ENCODE results near the gene KLRC4. TPM values are rescaled to one million over a fixed set of nuclear protein-coding genes. Genes with fewer than 3 reads are reported as not detected.

Gene KLRC4
- total RNA-seq = not detected in 2 replicates

GRCh38 chr12:10409392-10409791 is at the start of gene KLRC4:
Gene KLRC4, minus strand, starts transcription at chr12:10409757. Its CDS starts 182 bp downstream, at chr12:10409575.

GRCh38 chr12:10453156-10453555 is 43.6 kb upstream of the KLRC4 start, which contains the start of gene KLRC1:
Gene KLRC1, minus strand, starts transcription at chr12:10453377. Its CDS starts 2,221 bp downstream, at chr12:10451156.

GRCh38 chr12:10435816-10436215 is 26.3 kb upstream of the KLRC4 start, which contains the start of gene KLRC2:
Gene KLRC2, minus strand, starts transcription at chr12:10436010. Its CDS starts 24 bp downstream, at chr12:10435986.

GRCh38 chr12:10420334-10420733 is 10.8 kb upstream of the KLRC4 start, which contains the start of gene KLRC3:
Gene KLRC3, minus strand, starts transcription at chr12:10420595. Its CDS starts 45 bp downstream, at chr12:10420550.

GRCh38 chr12:10389904-10390303 is 19.7 kb downstream of the KLRC4 start, which contains the start of gene KLRK1:
Gene KLRK1, minus strand, starts transcription at chr12:10390041. Its CDS starts 1,231 bp downstream, at chr12:10388810.

Other genes with a start within 250 kb of the KLRC4 start
- gene OLR1, start 237.6 kb downstream of the KLRC4 start, total RNA-seq = not detected in 2 replicates
- gene TMEM52B, start 230.7 kb downstream of the KLRC4 start, total RNA-seq = not detected in 2 replicates
- 45.8 and 55.0 TPM in 2 replicates for gene GABARAPL1, start 196.9 kb downstream of the KLRC4 start, total RNA-seq
- 0.06 and 0.13 TPM in 2 replicates for gene KLRD1, start 101.9 kb downstream of the KLRC4 start, total RNA-seq
- gene KLRK1, start 19.7 kb downstream of the KLRC4 start, total RNA-seq = not detected in 2 replicates
- not detected in 2 replicates for gene KLRC3, start 10.8 kb upstream of the KLRC4 start, total RNA-seq
- gene KLRC2, start 26.3 kb upstream of the KLRC4 start, total RNA-seq = not detected in 2 replicates
- gene KLRC1, start 43.6 kb upstream of the KLRC4 start, total RNA-seq = not detected in 2 replicates
- gene EIF2S3B, start 96.1 kb upstream of the KLRC4 start, total RNA-seq = 0.93 and 1.3 TPM in 2 replicates
- 21.7 and 27.8 TPM in 2 replicates for gene MAGOHB, start 203.9 kb upstream of the KLRC4 start, total RNA-seq

Data from aortic smooth muscle cell (primary cell).